WTC11 (cell line): ENCODE measurements around the gene SLC16A14.

Experiments
- ATF3 ChIP-seq: sonication (generic); formaldehyde crosslinking; conservative IDR thresholded peaks from 2 replicates; pipeline ENCODE4 v1.8.1; 2022; ENCODE audit warnings: mild to moderate bottlenecking, missing genetic modification reagents
- CTCF ChIP-seq: fragments of 200-600 bp; IDR thresholded peaks from 2 replicates; pipeline ENCODE4 v1.8.0; 2022; ENCODE audit warnings: antibody characterized with exemption
- ELF4 ChIP-seq: sonication (generic); formaldehyde crosslinking; IDR thresholded peaks from 2 replicates; pipeline ENCODE4 v1.8.1; 2022; ENCODE audit warnings: low read depth, mild to moderate bottlenecking, moderate library complexity, missing genetic modification reagents
- ESRRA ChIP-seq: sonication (generic); formaldehyde crosslinking; IDR thresholded peaks from 2 replicates; pipeline ENCODE4 v1.8.1; 2022; ENCODE audit warnings: mild to moderate bottlenecking, missing genetic modification reagents, borderline replicate concordance
- FOXJ3 ChIP-seq: sonication (generic); formaldehyde crosslinking; IDR thresholded peaks from 2 replicates; pipeline ENCODE4 v1.9.0; 2021; ENCODE audit warnings: missing genetic modification reagents, mild to moderate bottlenecking, borderline replicate concordance
- FOXK1 ChIP-seq: sonication (generic); formaldehyde crosslinking; IDR thresholded peaks from 2 replicates; pipeline ENCODE4 v1.8.0; 2022; ENCODE audit warnings: mild to moderate bottlenecking, moderate library complexity, missing genetic modification reagents
- JAZF1 ChIP-seq: fragments of 250-450 bp; sonication (Bioruptor Pico); IDR thresholded peaks from 2 replicates; pipeline ENCODE4 v1.9.0; 2021; ENCODE audit warnings: moderate library complexity, mild to moderate bottlenecking, inconsistent platforms
- RELA ChIP-seq: sonication (generic); formaldehyde crosslinking; IDR thresholded peaks from 2 replicates; pipeline ENCODE4 v1.8.1; 2022; ENCODE audit warnings: missing genetic modification reagents, mild to moderate bottlenecking, borderline replicate concordance
- SMAD3 ChIP-seq: sonication (generic); formaldehyde crosslinking; IDR thresholded peaks from 2 replicates; pipeline ENCODE4 v1.8.0; 2022; ENCODE audit warnings: missing genetic modification reagents, mild to moderate bottlenecking, borderline replicate concordance
- TCF7 ChIP-seq: sonication (generic); formaldehyde crosslinking; IDR thresholded peaks from 2 replicates; pipeline ENCODE4 v1.8.0; 2022; ENCODE audit warnings: mild to moderate bottlenecking, low read depth, missing genetic modification reagents, moderate library complexity
- ZNF138 ChIP-seq: sonication (generic); formaldehyde crosslinking; conservative IDR thresholded peaks from 2 replicates; pipeline ENCODE4 v1.8.1; 2022; ENCODE audit warnings: mild to moderate bottlenecking, moderate library complexity, missing genetic modification reagents
- ZNF423 ChIP-seq: fragments of 250-450 bp; sonication (Bioruptor Pico); IDR thresholded peaks from 2 replicates; pipeline ENCODE4 v2.1.2; 2022; ENCODE audit warnings: mild to moderate bottlenecking, moderate library complexity

GRCh38 chr2:230042195-230042594, 26.5 kb downstream of the SLC16A14 start:
- TF ChIP-seq RELA (CRISPR knock-in tag) (no peak), SMAD3 (CRISPR knock-in tag) (no peak), ZNF423 (no peak), CTCF (no peak), ATF3 (CRISPR knock-in tag) (no peak), FOXK1 (no peak), ZNF138 (CRISPR knock-in tag) (no peak), ESRRA (CRISPR knock-in tag) (no peak), JAZF1 (CRISPR knock-in tag) (no peak), TCF7 (CRISPR knock-in tag) (no peak), FOXJ3 (CRISPR knock-in tag) (no peak), ELF4 (no peak)
